Ishikawa (cell line): ENCODE measurements around the gene ZMIZ1.
A peak's percentile ranks its signal among the peaks of the same experiment; 100 is the strongest.

Experiments
- CEBPB ChIP-seq: IDR thresholded peaks from 2 replicates; pipeline ENCODE4 v1.6.1; 2012
- CREB1 ChIP-seq: IDR thresholded peaks from 2 replicates; pipeline ENCODE4 v1.6.1; 2012; ENCODE audit warnings: low read depth
- EGR1 ChIP-seq: IDR thresholded peaks from 2 replicates; pipeline ENCODE4 v1.6.1; 2012
- EP300 ChIP-seq: IDR thresholded peaks from 2 replicates; pipeline ENCODE4 v1.6.1; 2012; ENCODE audit warnings: borderline replicate concordance
- FOXM1 ChIP-seq: IDR thresholded peaks from 2 replicates; pipeline ENCODE4 v1.6.1; 2012; ENCODE audit warnings: low read depth, borderline replicate concordance
- MAX ChIP-seq: IDR thresholded peaks from 2 replicates; pipeline ENCODE4 v1.6.1; 2012
- NFIC ChIP-seq: IDR thresholded peaks from 2 replicates; pipeline ENCODE4 v1.6.1; 2012
- RAD21 ChIP-seq: IDR thresholded peaks from 2 replicates; pipeline ENCODE4 v1.6.1; 2012; ENCODE audit warnings: low read depth
- TAF1 ChIP-seq: IDR thresholded peaks from 2 replicates; pipeline ENCODE4 v1.6.1; 2012; ENCODE audit warnings: low read depth, mild to moderate bottlenecking
- TCF12 ChIP-seq: IDR thresholded peaks from 2 replicates; pipeline ENCODE4 v1.6.1; 2012; ENCODE audit warnings: low read depth
- TEAD4 ChIP-seq: IDR thresholded peaks from 2 replicates; pipeline ENCODE4 v1.6.1; 2012
- USF1 ChIP-seq: IDR thresholded peaks from 2 replicates; pipeline ENCODE4 v1.6.1; 2012
- YY1 ChIP-seq: IDR thresholded peaks from 2 replicates; pipeline ENCODE4 v1.6.1; 2012; ENCODE audit warnings: low read depth
- ZBTB7A ChIP-seq: IDR thresholded peaks from 2 replicates; pipeline ENCODE4 v1.6.1; 2012; ENCODE audit warnings: low read depth
- TF ChIP-seq, protein P1 (sequence below): IDR thresholded peaks from 2 replicates; pipeline ENCODE4 v1.6.1; 2012; ENCODE audit warnings: low read depth, mild to moderate bottlenecking

Gene ZMIZ1

DNA sequence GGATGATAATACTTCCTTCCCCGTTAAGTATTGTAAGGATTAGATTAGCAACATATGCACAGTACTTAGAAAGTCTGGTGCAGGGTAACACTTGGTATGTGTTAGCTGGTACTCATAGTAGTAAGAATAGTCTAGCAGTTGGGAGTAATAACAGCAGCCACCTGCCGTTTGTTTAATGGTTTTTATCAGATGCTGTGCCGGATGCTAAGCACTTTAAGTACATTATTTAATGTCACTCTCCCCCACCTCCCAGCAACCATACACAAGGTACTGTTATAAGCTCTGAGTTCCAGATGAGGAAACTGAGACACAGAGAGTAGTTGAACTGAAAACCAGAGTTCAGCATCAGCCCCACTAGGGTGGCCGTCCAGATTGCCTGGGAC lies 60.1 kb downstream of the ZMIZ1 start:
- TF ChIP-seq USF1 (no peak), MAX (no peak), YY1 (no peak), FOXM1 (no peak), ZBTB7A (no peak), TEAD4 (no peak), RAD21 (no peak), NFIC (no peak)
- TF ChIP-seq, protein P1, sequence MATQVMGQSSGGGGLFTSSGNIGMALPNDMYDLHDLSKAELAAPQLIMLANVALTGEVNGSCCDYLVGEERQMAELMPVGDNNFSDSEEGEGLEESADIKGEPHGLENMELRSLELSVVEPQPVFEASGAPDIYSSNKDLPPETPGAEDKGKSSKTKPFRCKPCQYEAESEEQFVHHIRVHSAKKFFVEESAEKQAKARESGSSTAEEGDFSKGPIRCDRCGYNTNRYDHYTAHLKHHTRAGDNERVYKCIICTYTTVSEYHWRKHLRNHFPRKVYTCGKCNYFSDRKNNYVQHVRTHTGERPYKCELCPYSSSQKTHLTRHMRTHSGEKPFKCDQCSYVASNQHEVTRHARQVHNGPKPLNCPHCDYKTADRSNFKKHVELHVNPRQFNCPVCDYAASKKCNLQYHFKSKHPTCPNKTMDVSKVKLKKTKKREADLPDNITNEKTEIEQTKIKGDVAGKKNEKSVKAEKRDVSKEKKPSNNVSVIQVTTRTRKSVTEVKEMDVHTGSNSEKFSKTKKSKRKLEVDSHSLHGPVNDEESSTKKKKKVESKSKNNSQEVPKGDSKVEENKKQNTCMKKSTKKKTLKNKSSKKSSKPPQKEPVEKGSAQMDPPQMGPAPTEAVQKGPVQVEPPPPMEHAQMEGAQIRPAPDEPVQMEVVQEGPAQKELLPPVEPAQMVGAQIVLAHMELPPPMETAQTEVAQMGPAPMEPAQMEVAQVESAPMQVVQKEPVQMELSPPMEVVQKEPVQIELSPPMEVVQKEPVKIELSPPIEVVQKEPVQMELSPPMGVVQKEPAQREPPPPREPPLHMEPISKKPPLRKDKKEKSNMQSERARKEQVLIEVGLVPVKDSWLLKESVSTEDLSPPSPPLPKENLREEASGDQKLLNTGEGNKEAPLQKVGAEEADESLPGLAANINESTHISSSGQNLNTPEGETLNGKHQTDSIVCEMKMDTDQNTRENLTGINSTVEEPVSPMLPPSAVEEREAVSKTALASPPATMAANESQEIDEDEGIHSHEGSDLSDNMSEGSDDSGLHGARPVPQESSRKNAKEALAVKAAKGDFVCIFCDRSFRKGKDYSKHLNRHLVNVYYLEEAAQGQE = no peak

DNA sequence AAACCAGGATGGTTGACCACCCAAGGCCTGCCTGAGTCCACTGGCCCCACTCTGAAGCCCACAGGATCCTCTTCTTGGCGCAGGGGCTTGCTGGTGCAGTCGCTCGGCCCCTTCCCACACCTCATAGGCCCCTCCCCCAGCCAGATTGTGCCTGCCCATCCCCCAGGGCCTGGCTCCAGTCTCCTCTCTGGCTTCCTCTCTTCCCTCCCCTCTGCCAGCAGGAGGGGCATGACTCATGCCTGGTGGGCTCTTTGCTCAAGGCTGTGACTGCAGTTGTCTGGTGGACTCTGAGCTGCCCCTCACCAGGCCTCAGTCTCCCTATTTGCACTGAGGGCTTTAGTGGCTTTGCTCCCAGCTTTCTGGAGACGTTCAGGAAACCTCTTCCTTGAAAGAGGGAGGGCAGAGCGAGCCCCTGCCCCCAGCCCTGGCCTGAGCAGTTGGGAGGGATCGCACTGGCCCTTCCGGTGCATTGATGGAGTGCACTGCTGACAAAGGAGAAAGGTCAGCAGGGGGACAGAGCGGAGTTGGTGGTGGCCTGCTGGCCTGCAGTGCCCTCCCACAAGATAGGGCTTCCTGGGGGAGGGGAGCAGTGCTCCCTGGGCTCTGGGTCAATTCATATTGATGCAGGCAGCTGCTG lies 60.7 kb downstream of the ZMIZ1 start:
- TF ChIP-seq RAD21 = 0 out of 2 replicates have a peak, but pooled peaks have one; percentile 2
- TF ChIP-seq YY1 = no peak

- TF ChIP-seq CREB1 (no peak), NFIC (no peak), RAD21 (no peak), USF1 (no peak), EGR1 (no peak), MAX (no peak), TCF12 (no peak), EP300 (no peak), CEBPB (no peak), ZBTB7A (no peak), TEAD4 (no peak), TAF1 (no peak), FOXM1 (no peak), YY1 (no peak)
- TF ChIP-seq, protein P1 = no peak
Measured at GRCh38 chr10:79130255-79130654, 61.5 kb downstream of the ZMIZ1 start.

GRCh38 chr10:79130846-79131245 lies 62.1 kb downstream of the ZMIZ1 start:
- TF ChIP-seq MAX = no peak
- no peak for TF ChIP-seq ZBTB7A
- no peak for TF ChIP-seq CEBPB
- TF ChIP-seq NFIC = no peak
- no peak for TF ChIP-seq FOXM1
- no peak for TF ChIP-seq TEAD4
- TF ChIP-seq TCF12 = no peak
- TF ChIP-seq EGR1 = no peak
- no peak for TF ChIP-seq EP300
- TF ChIP-seq USF1 = no peak
- TF ChIP-seq, protein P1 = no peak
